NCI-H510A (cell line): ENCODE measurements around the gene ADGRL3.
"Not testable (repeated sequence)": the region's sequence is repeated elsewhere in the genome, so short reads cannot be mapped to it uniquely, and the experiment has no call there.

Experiments used
- DNase-seq: peaks from one replicate; lab custom pipeline; 2025; lab: John Stamatoyannopoulos, UW

ADGRL3 gene

GRCh38 chr4:61646746-61647350 lies 446.7 kb downstream of the ADGRL3 start:
- not testable (repeated sequence) for DNase-seq

GRCh38 chr4:61648264-61648663 lies 448.1 kb downstream of the ADGRL3 start:
- DNase-seq, result no peak

- DNase-seq, result no peak
Observed at GRCh38 chr4:61657016-61657415, 456.9 kb downstream of the ADGRL3 start.

GRCh38 chr4:61661960-61662359 lies 461.8 kb downstream of the ADGRL3 start:
- no peak for DNase-seq

GRCh38 chr4:61662362-61662761 lies 462.2 kb downstream of the ADGRL3 start:
- no peak for DNase-seq

GRCh38 chr4:61663310-61663709 lies 463.2 kb downstream of the ADGRL3 start:
- DNase-seq, result no peak

GRCh38 chr4:61665649-61666048 lies 465.5 kb downstream of the ADGRL3 start:
- no peak for DNase-seq

GRCh38 chr4:61666244-61666643 lies 466.1 kb downstream of the ADGRL3 start:
- no peak for DNase-seq

- DNase-seq, result no peak
Observed at GRCh38 chr4:61671599-61671998, 471.5 kb downstream of the ADGRL3 start.

- no peak for DNase-seq
Observed at GRCh38 chr4:61675464-61675863, 475.3 kb downstream of the ADGRL3 start.

GRCh38 chr4:61678297-61678696 lies 478.2 kb downstream of the ADGRL3 start:
- no peak for DNase-seq

GRCh38 chr4:61693520-61693919 lies 493.4 kb downstream of the ADGRL3 start:
- no peak for DNase-seq

- DNase-seq, result no peak
Observed at GRCh38 chr4:61714387-61714911, 514.3 kb downstream of the ADGRL3 start.

- DNase-seq, result no peak
Observed at GRCh38 chr4:61716426-61716825, 516.3 kb downstream of the ADGRL3 start.

GRCh38 chr4:61723492-61723891 lies 523.4 kb downstream of the ADGRL3 start:
- no peak for DNase-seq

GRCh38 chr4:61727286-61727685 lies 527.2 kb downstream of the ADGRL3 start:
- DNase-seq, result no peak

- DNase-seq, result no peak
Observed at GRCh38 chr4:61734409-61734808, 534.3 kb downstream of the ADGRL3 start.

GRCh38 chr4:61739887-61740286 lies 539.8 kb downstream of the ADGRL3 start:
- no peak for DNase-seq

GRCh38 chr4:61740886-61741285 lies 540.8 kb downstream of the ADGRL3 start:
- no peak for DNase-seq

- DNase-seq, result no peak
Observed at GRCh38 chr4:61741327-61742096, 541.4 kb downstream of the ADGRL3 start.

- peak; percentile 7 for DNase-seq
Observed at GRCh38 chr4:61750810-61751209, 550.7 kb downstream of the ADGRL3 start.

GRCh38 chr4:61752617-61753016 lies 552.5 kb downstream of the ADGRL3 start:
- no peak for DNase-seq

GRCh38 chr4:61753739-61754138 lies 553.6 kb downstream of the ADGRL3 start:
- DNase-seq, result no peak
